Right lobe of liver (tissue), 4 donors: ENCODE results near the gene PXMP4.

Source experiments
- CTCF ChIP-seq, 4 donors: fragments of 200-600 bp in 3 of 4; fragments of 450-650 bp in 1 of 4; IDR thresholded peaks; one replicate each; pipeline versions ENCODE4 v1.5.1 to v1.8.0; 2016 to 2022; ENCODE audit warnings: antibody characterized with exemption in 4 of 4, mild to moderate bottlenecking in 2 of 4
- POLR2A ChIP-seq: fragments of 450-650 bp; IDR thresholded peaks from one replicate; pipeline ENCODE4 v1.6.1; 2017; ENCODE audit warnings: antibody characterized with exemption, mild to moderate bottlenecking
- donor health status: DM: no; HTN: no; CAD: no.
- donor health status: DM: no; HTN: no; CAD: no.
- donor health status: DM: no; HTN: yes; CAD: no.

- TF ChIP-seq CTCF (IDR thresholded peaks at IDR 0.05) = no peak
- no peak for TF ChIP-seq POLR2A
These were observed 34.6 kb downstream of the PXMP4 start for GRCh38 chr20:33685328-33686099.
